CD4-positive, alpha-beta T cell (primary cell): ENCODE measurements around the gene LPP. TPM values are rescaled to one million over a fixed set of nuclear protein-coding genes. Genes with fewer than 3 reads are reported as not detected.

Experiments
- ATAC-seq: fragments of 200-7000 bp; cut with Tn5 transposase; one replicate; pipeline ENCODE4 v1.10.0; 2022; ENCODE audit warnings: mild to moderate bottlenecking; ENCODE audit not compliant: poor library complexity
- CTCF ChIA-PET: fragments of 350-600 bp; sonication (Branson Sonifier 250); formaldehyde crosslinking; loops from one replicate; lab custom pipeline; 2021; ENCODE audit warnings: antibody characterized with exemption, inconsistent platforms; lab: Charles Lee
- POLR2A ChIA-PET: fragments of 350-600 bp; sonication (Branson Sonifier 250); formaldehyde crosslinking; loops from one replicate; lab custom pipeline; 2021; ENCODE audit warnings: antibody characterized with exemption, inconsistent platforms; lab: Charles Lee
- DNase-seq, 14 experiments: peaks; one replicate each; pipeline ENCODE4 v3.0.0-alpha.2; 2013 to 2020; ENCODE audit warnings: mixed read lengths in 2 of 14
- H3K27ac ChIP-seq, 2 donors: one replicate each; pipeline versions ENCODE4 v1.5.1 to v1.7.0; 2013; ENCODE audit warnings: low read length in 2 of 2, low read depth in 1 of 2, mild to moderate bottlenecking in 1 of 2
- H3K27me3 ChIP-seq, 2 experiments: 1 replicate in 1 of 2; 2 replicates in 1 of 2; pipeline versions ENCODE4 v1.6.1 to v1.7.0; 2013; ENCODE audit warnings: low read length in 2 of 2, control low read depth in 1 of 2, mild to moderate bottlenecking in 1 of 2, moderate library complexity in 1 of 2; ENCODE audit not compliant: insufficient read depth in 2 of 2, control insufficient read depth in 1 of 2
- H3K36me3 ChIP-seq: one replicate; pipeline ENCODE4 v1.6.1; 2013; ENCODE audit warnings: low read length, control low read depth; ENCODE audit not compliant: insufficient read depth
- H3K4me1 ChIP-seq: one replicate; pipeline ENCODE4 v1.6.1; 2013; ENCODE audit warnings: low read length, control low read depth; ENCODE audit not compliant: insufficient read depth
- H3K4me3 ChIP-seq: one replicate; pipeline ENCODE4 v1.5.1; 2013; ENCODE audit warnings: mild to moderate bottlenecking, low read length, moderate library complexity
- H3K9me3 ChIP-seq, 2 experiments: 1 replicate in 1 of 2; 2 replicates in 1 of 2; pipeline versions ENCODE4 v1.6.1 to v1.7.0; 2013; ENCODE audit warnings: low read length in 2 of 2, mild to moderate bottlenecking in 2 of 2, control low read depth in 1 of 2, moderate library complexity in 1 of 2; ENCODE audit not compliant: control insufficient read depth in 1 of 2, insufficient read depth in 1 of 2
- H3K27ac Mint-ChIP-seq: one replicate; pipeline ENCODE4 v1.8.0; 2020; ENCODE audit warnings: mixed read lengths
- H3K27me3 Mint-ChIP-seq: one replicate; pipeline ENCODE4 v1.8.0; 2021; ENCODE audit warnings: mixed read lengths
- H3K36me3 Mint-ChIP-seq: one replicate; pipeline ENCODE4 v1.8.0; 2021; ENCODE audit warnings: low read depth, mixed read lengths
- H3K4me1 Mint-ChIP-seq: one replicate; pipeline ENCODE4 v1.8.0; 2021; ENCODE audit warnings: low read depth, mixed read lengths
- H3K4me3 Mint-ChIP-seq: one replicate; pipeline ENCODE4 v1.8.0; 2020; ENCODE audit warnings: mild to moderate bottlenecking, mixed read lengths
- H3K9me3 Mint-ChIP-seq: one replicate; pipeline ENCODE4 v1.8.0; 2020; ENCODE audit warnings: mixed read lengths
- intact Hi-C, 2 experiments: fragments of 100-400 bp; cut with DNase I in 1 of 2; cut with micrococcal nuclease in 1 of 2; formaldehyde crosslinking; loops; one replicate each; pipeline versions ENCODE4 v1.15.1 to v1.9.0; 2023 to 2025; cut with DNase I, micrococcal nuclease
- total RNA-seq, 174 experiments: library from RNA in 2 of 174; stranded (reverse) in 2 of 174; gene quantifications; one replicate each; pipeline ENCODE4 v1.2.3 and lab custom pipeline; 2021 to 2026
- TF ChIP-seq, protein P1 (sequence below): fragments of 200-600 bp; IDR thresholded peaks from one replicate; pipeline ENCODE4 v1.8.0; 2022; ENCODE audit warnings: antibody characterized with exemption, mild to moderate bottlenecking

The LPP gene
- total RNA-seq, 2 experiments from 2014 or later: 45.6 to 45.9 TPM

DNA sequence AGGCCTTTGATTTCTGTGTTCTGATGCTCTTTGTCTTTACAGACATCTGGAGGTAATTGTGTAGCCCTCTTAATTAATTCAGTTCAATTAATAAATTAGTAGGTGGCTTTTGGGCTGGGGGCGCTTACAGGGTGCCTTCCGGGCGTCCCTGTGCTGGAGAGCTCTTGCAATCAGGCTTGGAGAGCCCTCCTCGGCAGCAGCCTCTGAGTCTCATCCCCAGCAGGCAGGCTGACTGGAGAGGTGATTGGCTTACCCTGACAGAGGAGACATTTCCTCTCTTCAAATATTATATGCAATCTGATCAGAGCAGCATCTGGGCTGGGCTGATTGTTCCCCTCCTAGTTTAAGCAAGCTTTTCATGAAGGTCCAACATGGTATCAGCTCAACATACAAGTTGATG lies 250.7 kb downstream of the LPP start:
- Histone ChIP-seq H3K4me1 (peaks cover 3% of the 10 kb centered on the region), H3K27me3 (no peaks in the 10 kb centered on the region), H3K27ac (no peak overlapping the region), H3K4me3 (no peak overlapping the region), H3K9me3 (no peaks in the 10 kb centered on the region), H3K36me3 (peaks cover 5% of the 10 kb centered on the region)
- ATAC-seq: no peak
- H3K4me3 Mint-ChIP-seq: no peak overlapping the region
- intact Hi-C loops: no loop called here
- CTCF ChIA-PET: no interaction called here
- H3K9me3 Mint-ChIP-seq: no peaks in the 10 kb centered on the region
- H3K4me1 Mint-ChIP-seq: peaks cover 26% of the 10 kb centered on the region
- DNase-seq: no peak
- H3K36me3 Mint-ChIP-seq: peaks cover 29% of the 10 kb centered on the region
- H3K27me3 Mint-ChIP-seq: no peaks in the 10 kb centered on the region
- TF ChIP-seq, protein P1, sequence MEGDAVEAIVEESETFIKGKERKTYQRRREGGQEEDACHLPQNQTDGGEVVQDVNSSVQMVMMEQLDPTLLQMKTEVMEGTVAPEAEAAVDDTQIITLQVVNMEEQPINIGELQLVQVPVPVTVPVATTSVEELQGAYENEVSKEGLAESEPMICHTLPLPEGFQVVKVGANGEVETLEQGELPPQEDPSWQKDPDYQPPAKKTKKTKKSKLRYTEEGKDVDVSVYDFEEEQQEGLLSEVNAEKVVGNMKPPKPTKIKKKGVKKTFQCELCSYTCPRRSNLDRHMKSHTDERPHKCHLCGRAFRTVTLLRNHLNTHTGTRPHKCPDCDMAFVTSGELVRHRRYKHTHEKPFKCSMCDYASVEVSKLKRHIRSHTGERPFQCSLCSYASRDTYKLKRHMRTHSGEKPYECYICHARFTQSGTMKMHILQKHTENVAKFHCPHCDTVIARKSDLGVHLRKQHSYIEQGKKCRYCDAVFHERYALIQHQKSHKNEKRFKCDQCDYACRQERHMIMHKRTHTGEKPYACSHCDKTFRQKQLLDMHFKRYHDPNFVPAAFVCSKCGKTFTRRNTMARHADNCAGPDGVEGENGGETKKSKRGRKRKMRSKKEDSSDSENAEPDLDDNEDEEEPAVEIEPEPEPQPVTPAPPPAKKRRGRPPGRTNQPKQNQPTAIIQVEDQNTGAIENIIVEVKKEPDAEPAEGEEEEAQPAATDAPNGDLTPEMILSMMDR: no peak
- POLR2A ChIA-PET: interaction anchor here (0.9 kb wide), 1 partner anchor 11 kb away, joined by 3 read pairs; no protein-coding TSS in a partner anchor
- H3K27ac Mint-ChIP-seq: no peak overlapping the region

DNA sequence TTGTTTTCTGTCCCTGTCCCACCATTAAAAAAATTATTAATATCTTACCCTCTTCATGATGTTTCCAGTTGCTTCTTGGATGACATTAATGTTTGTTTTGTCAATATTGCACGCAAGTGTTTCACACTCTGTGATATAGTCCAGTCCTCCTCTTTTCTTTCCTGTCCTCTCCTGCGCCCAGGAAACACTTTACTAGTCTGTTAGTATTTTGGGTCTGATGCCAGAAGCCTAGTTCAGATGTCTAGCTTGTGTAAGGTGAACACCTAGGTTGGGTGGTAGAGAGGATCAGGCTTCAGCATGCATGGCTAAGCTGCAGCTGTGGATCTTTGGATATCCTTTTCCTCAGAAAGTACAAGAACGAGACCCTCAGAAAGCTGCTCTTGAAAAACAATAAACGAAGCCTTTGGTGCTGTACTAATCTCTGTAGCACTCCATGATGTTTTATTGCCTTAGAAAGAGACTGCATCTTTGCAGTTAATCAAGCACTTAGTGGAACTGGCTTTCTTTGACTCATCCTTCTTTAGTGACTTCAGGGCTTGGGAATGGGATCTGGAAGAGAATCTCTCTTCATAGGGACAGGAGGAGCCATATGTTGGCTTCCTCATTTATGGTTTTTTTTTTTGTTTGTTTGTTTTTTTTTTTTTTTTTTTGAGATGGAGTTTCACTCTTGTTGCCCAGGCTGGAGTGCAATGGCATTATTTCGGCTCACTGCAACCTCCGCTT lies 253.4 kb downstream of the LPP start:
- Histone ChIP-seq H3K4me1 (peaks cover 3% of the 10 kb centered on the region), H3K27ac (no peak overlapping the region), H3K9me3 (no peaks in the 10 kb centered on the region), H3K27me3 (no peaks in the 10 kb centered on the region), H3K36me3 (peaks cover 5% of the 10 kb centered on the region), H3K4me3 (no peak overlapping the region)
- intact Hi-C loops: no loop called here
- TF ChIP-seq, protein P1: no peak
- H3K4me1 Mint-ChIP-seq: peaks cover 7% of the 10 kb centered on the region
- peaks cover 35% of the 10 kb centered on the region for H3K36me3 Mint-ChIP-seq
- no peaks in the 10 kb centered on the region for H3K9me3 Mint-ChIP-seq
- H3K27me3 Mint-ChIP-seq: no peaks in the 10 kb centered on the region
- CTCF ChIA-PET: interaction anchor here (1.4 kb wide), 1 partner anchor 13 kb away, joined by 4 read pairs; no protein-coding TSS in a partner anchor
- no peak overlapping the region for H3K4me3 Mint-ChIP-seq
- no peak overlapping the region for H3K27ac Mint-ChIP-seq
- POLR2A ChIA-PET: no interaction called here
- ATAC-seq: no peak
- DNase-seq: no peak

DNA sequence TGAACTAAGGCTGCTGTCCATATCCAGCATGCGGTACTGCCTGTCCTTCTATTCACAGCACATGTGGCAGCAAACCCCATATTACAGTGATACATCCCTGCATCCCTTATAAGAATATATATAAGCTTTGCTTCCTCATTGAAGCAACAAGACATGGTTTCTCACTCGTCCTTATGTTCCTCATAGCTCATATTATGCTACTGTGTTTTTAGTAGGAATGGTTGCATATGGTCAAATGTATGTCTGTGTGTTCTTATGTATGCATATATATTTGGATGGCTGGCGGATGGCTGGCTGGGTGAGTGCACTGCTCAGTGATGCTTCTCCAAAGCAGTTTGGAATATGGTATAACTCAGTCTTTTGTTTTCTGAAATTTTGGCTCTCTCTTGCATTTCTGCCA lies 254.9 kb downstream of the LPP start:
- ATAC-seq (no peak), DNase-seq (no peak)
- ChIA-PET POLR2A (no interaction called here), CTCF (no interaction called here)
- no peak overlapping the region for H3K27ac Mint-ChIP-seq
- intact Hi-C loops: no loop called here
- H3K27me3 ChIP-seq: no peaks in the 10 kb centered on the region
- no peaks in the 10 kb centered on the region for H3K4me1 Mint-ChIP-seq
- H3K27me3 Mint-ChIP-seq: no peaks in the 10 kb centered on the region
- no peaks in the 10 kb centered on the region for H3K9me3 Mint-ChIP-seq
- no peaks in the 10 kb centered on the region for H3K9me3 ChIP-seq
- H3K27ac ChIP-seq: no peak overlapping the region
- TF ChIP-seq, protein P1: no peak
- H3K4me3 ChIP-seq: no peak overlapping the region
- no peaks in the 10 kb centered on the region for H3K4me1 ChIP-seq
- H3K36me3 ChIP-seq: peaks cover 8% of the 10 kb centered on the region
- H3K36me3 Mint-ChIP-seq: peaks cover 40% of the 10 kb centered on the region
- H3K4me3 Mint-ChIP-seq: no peak overlapping the region
